GM06990 (cell line): Measurements from ENCODE around the gene GNAS.

Experiments used
- DNase-seq: peaks from one replicate; pipeline ENCODE4 v3.0.0-alpha.2; 2011; ENCODE audit not compliant: insufficient read length; ENCODE audit errors: extremely low read depth
- H3K27me3 ChIP-seq: replicated peaks from 2 replicates; pipeline ENCODE4 v1.6.0; 2011; ENCODE audit warnings: low read length; ENCODE audit not compliant: control insufficient read depth, insufficient read depth
- H3K36me3 ChIP-seq: 2 replicates; pipeline ENCODE4 v1.5.1; 2011; ENCODE audit warnings: low read length; ENCODE audit not compliant: control insufficient read depth, insufficient read depth
- H3K4me3 ChIP-seq: replicated peaks from 2 replicates; pipeline ENCODE4 v1.5.1; 2011; ENCODE audit warnings: low read depth, mild to moderate bottlenecking, control low read depth, low read length
- CTCF ChIP-seq: IDR thresholded peaks from 2 replicates; pipeline ENCODE4 v1.5.1; 2011; ENCODE audit warnings: low read length, control low read depth, mild to moderate bottlenecking, inconsistent platforms; ENCODE audit not compliant: insufficient read depth, poor library complexity, severe bottlenecking

GNAS gene

DNA sequence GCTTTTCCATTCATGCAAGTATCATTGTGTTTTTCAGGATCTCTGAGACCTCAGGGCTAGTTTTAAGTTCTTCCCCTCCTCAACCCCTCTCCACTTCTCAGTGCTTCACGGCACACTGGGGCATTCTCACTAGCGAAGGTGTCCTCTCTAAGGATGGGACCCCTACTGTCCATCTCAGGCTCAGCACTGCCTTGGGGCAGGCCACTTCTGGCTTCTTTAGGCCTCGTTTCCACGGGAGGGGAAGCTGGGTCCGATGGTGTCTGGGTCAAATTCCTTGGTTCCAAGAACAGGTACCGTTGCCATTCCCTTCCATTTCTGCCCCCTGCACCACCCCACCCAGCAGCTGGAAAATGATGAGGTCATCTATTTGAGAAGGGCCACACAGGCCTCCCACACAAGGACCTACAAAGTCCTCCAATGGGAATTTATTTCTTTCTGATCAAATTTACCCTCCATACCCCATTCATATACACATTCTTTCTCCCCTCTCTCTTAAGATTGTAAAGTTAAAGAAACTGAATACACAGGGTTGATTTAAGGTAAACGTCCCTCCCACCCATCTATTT is 17.2 kb downstream of the GNAS start:
- no peak overlapping the region for H3K4me3 ChIP-seq
- no peak for DNase-seq
- no peaks in the 10 kb centered on the region for H3K27me3 ChIP-seq
- no peaks in the 10 kb centered on the region for H3K36me3 ChIP-seq
- no peak for TF ChIP-seq CTCF

DNA sequence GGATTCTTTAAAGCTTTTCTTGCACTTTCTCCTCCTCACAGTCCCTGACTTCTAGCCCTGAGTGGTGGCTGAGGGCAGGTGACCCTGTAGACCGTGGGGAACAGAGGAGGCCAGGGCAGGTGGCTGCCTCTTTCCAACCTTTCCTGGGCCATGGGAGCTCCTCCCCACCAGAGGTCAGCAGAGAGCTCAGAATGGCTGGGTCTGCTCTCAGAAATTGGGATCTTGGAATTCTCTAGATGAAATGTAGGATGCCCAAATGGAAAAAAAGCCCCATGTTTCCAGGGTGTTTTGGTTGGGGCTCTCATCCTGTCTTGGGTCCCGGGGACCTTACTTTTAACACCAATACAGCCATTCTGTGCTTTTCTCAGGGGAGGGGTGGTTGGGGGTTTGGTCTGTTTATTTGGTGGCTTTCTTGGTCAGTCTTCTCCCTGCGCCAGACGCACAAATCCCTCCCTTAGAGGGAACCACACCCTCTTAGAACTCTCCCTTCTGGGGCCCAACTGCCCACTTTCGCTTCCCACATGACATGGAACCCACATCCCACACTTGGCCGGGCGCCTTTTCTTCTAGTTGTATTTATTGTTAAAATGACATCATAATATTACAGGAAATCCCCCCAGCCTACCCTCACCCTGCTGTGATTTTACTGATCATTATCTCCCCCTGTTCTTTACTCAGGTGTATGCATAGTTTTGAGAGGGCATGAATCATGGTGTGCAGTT is 17.9 kb downstream of the GNAS start:
- peak; percentile 88 for TF ChIP-seq CTCF
- no peak overlapping the region for H3K4me3 ChIP-seq
- H3K36me3 ChIP-seq = no peaks in the 10 kb centered on the region
- no peaks in the 10 kb centered on the region for H3K27me3 ChIP-seq
- DNase-seq = peak; percentile 46

DNA sequence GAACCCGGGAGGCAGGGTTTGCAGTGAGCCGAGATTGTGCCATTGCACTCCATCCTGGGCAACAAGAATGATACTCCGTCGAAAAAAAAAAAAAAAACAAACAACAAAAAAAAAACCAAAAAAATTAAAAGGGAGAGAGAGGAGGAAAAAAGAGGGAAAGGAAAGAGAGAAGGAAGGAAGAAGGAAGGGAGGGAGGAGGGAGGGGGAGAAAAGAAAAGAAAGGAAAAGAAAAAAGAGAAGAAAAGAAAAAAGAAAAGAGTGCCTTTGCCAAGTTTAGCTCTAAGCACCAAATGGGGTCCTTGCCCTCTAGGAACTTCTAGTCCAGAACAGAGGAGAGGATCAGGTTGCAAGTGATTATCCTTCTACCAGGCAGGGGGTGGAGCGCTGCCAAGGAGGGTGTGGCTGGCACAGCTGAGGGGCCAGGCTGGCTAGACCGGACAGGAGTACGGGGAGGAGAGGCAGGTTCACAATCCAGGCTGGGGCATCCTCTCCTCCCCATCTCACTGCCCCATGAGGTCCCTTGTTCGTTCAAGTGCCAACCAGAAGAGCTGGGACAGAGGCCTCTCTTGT is 19.1 kb downstream of the GNAS start:
- Histone ChIP-seq H3K4me3 (no peak overlapping the region), H3K27me3 (no peaks in the 10 kb centered on the region), H3K36me3 (no peaks in the 10 kb centered on the region)
- no peak for TF ChIP-seq CTCF
- DNase-seq = no peak

DNA sequence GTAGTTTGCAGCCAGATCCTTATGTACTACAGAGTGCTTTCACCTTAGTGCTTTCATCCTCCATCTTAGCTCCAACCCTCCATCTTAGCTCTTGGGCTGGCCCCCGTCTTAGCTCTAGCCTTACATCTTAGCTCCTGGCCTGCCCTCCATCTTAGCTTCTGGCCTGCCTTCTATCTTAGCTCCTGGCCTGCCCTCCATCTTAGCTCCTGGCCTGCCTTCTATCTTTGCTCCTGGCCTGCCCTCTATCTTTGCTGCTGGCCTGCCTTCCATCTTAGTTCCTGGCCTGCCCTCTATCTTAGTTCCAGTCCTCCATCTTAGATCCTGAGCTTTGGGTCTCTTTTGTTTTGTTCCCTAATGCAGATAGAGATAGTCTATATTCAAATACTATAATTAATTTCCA is 22.0 kb downstream of the GNAS start:
- no peak for DNase-seq
- Histone ChIP-seq H3K36me3 (no peaks in the 10 kb centered on the region), H3K27me3 (no peaks in the 10 kb centered on the region), H3K4me3 (no peak overlapping the region)
- TF ChIP-seq CTCF = no peak

- TF ChIP-seq CTCF = no peak
- H3K4me3 ChIP-seq = no peak overlapping the region
- no peaks in the 10 kb centered on the region for H3K36me3 ChIP-seq
- H3K27me3 ChIP-seq = no peaks in the 10 kb centered on the region
- no peak for DNase-seq
These were observed 22.6 kb downstream of the GNAS start for GRCh38 chr20:58875111-58875510.
